H1 (cell line): Measurements from ENCODE around the gene RTN4RL1. TPM values are rescaled to one million over a fixed set of nuclear protein-coding genes. Genes with fewer than 3 reads are reported as not detected.

Experiments
- CTCF ChIA-PET: fragments of 300-600 bp; sonication (Branson Sonifier 250); formaldehyde crosslinking; loops from one replicate; lab custom pipeline; 2021; ENCODE audit not compliant: partially characterized antibody; lab: Charles Lee
- POLR2A ChIA-PET: fragments of 300-600 bp; sonication (Branson Sonifier 250); formaldehyde crosslinking; loops from one replicate; lab custom pipeline; 2021; ENCODE audit warnings: inconsistent platforms; ENCODE audit not compliant: partially characterized antibody; lab: Charles Lee
- DNase-seq, 2 experiments: peaks; one replicate each; pipeline versions ENCODE4 v3.0.0 to v3.0.0-alpha.2; 2010 to 2022; ENCODE audit warnings: low spot score in 2 of 2, low read depth in 1 of 2, mixed read lengths in 1 of 2
- FAIRE-seq: peaks from 2 replicates; lab custom pipeline; 2011; peaks lifted over from hg19 to GRCh38; lab: Jason Lieb, UNC
- H2AFZ ChIP-seq: 2 replicates; pipeline ENCODE4 v1.8.1; 2012; ENCODE audit warnings: low read length, inconsistent platforms
- H2AK5ac ChIP-seq: 2 replicates; pipeline ENCODE4 v1.6.1; 2013; ENCODE audit warnings: low read depth, low read length
- H2BK120ac ChIP-seq: replicated peaks from 2 replicates; pipeline ENCODE3; 2013; ENCODE audit warnings: low read depth, low read length, inconsistent platforms
- H2BK12ac ChIP-seq: 2 replicates; pipeline ENCODE4 v1.6.1; 2013; ENCODE audit warnings: low read depth, low read length
- H2BK15ac ChIP-seq: 2 replicates; pipeline ENCODE4 v1.6.1; 2013; ENCODE audit warnings: low read length
- H2BK20ac ChIP-seq: 2 replicates; pipeline ENCODE4 v1.6.1; 2013; ENCODE audit warnings: low read length
- H2BK5ac ChIP-seq: 2 replicates; pipeline ENCODE4 v1.6.1; 2013; ENCODE audit warnings: low read depth, low read length
- H3K14ac ChIP-seq: 2 replicates; pipeline ENCODE4 v1.6.1; 2013; ENCODE audit warnings: inconsistent platforms; ENCODE audit not compliant: insufficient read length
- H3K18ac ChIP-seq: 2 replicates; pipeline ENCODE4 v1.6.1; 2013; ENCODE audit warnings: low read length; ENCODE audit errors: extremely low read depth
- H3K23ac ChIP-seq: 2 replicates; pipeline ENCODE4 v1.6.1; 2013; ENCODE audit warnings: inconsistent platforms; ENCODE audit not compliant: insufficient read length
- H3K23me2 ChIP-seq: 2 replicates; pipeline ENCODE4 v1.6.1; 2013; ENCODE audit warnings: low read depth, low read length
- H3K27ac ChIP-seq: 2 replicates; pipeline ENCODE4 v1.6.1; 2011; ENCODE audit warnings: low read depth, low read length, inconsistent platforms
- H3K27me3 ChIP-seq, 4 experiments: replicated peaks in 1 of 4; 1 replicate in 1 of 4; 2 replicates in 3 of 4; pipeline versions ENCODE4 v1.6.1 to v1.8.1; 2011 to 2013; ENCODE audit warnings: low read length in 3 of 4, mild to moderate bottlenecking in 3 of 4, inconsistent platforms in 2 of 4, mixed read lengths in 2 of 4, moderate library complexity in 1 of 4; ENCODE audit not compliant: control insufficient read depth in 3 of 4, insufficient read depth in 3 of 4; ENCODE audit errors: extremely low read depth in 1 of 4
- H3K36me3 ChIP-seq, 4 experiments: 2 replicates each; pipeline versions ENCODE4 v1.6.1 to v1.8.1; 2011 to 2013; ENCODE audit warnings: mild to moderate bottlenecking in 4 of 4, low read length in 3 of 4, moderate library complexity in 2 of 4, control low read depth in 1 of 4, inconsistent platforms in 1 of 4; ENCODE audit not compliant: insufficient read depth in 4 of 4, control insufficient read depth in 2 of 4
- H3K4ac ChIP-seq: replicated peaks from 2 replicates; pipeline ENCODE3; 2013; ENCODE audit warnings: low read length, low read depth, mixed read lengths, inconsistent platforms; ENCODE audit not compliant: insufficient read length
- H3K4me1 ChIP-seq, 4 experiments: replicated peaks in 1 of 4; 1 replicate in 1 of 4; 2 replicates in 3 of 4; pipeline versions ENCODE4 v1.6.1 to v1.8.1; 2011 to 2013; ENCODE audit warnings: low read length in 3 of 4, inconsistent platforms in 2 of 4, mixed read lengths in 1 of 4; ENCODE audit not compliant: insufficient read depth in 4 of 4, control insufficient read depth in 3 of 4
- H3K4me2 ChIP-seq, 2 experiments: 2 replicates each; pipeline versions ENCODE4 v1.6.1 to v1.8.1; 2011 to 2013; ENCODE audit warnings: low read depth in 2 of 2, low read length in 2 of 2, control low read depth in 1 of 2, inconsistent platforms in 1 of 2, mild to moderate bottlenecking in 1 of 2; ENCODE audit not compliant: insufficient read depth in 1 of 2
- H3K4me3 ChIP-seq, 4 experiments: fragments of 200-600, 300-600 bp in 1 of 4; sonication (generic), shearing (Covaris generic), sonication (Bioruptor Twin) in 1 of 4; 2 replicates each; pipeline versions ENCODE4 v1.5.1 to v1.8.1; 2011 to 2016; ENCODE audit warnings: low read length in 4 of 4, low read depth in 3 of 4, control low read depth in 2 of 4, inconsistent platforms in 2 of 4, mild to moderate bottlenecking in 2 of 4, mixed read lengths in 1 of 4, moderate library complexity in 1 of 4; ENCODE audit not compliant: insufficient read depth in 2 of 4; ENCODE audit errors: extremely low read depth in 1 of 4
- H3K56ac ChIP-seq: replicated peaks from 2 replicates; pipeline ENCODE3; 2013; ENCODE audit warnings: low read depth, mild to moderate bottlenecking, mixed read lengths, low read length, inconsistent platforms; ENCODE audit not compliant: insufficient read length
- H3K79me1 ChIP-seq: 2 replicates; pipeline ENCODE4 v1.6.1; 2013; ENCODE audit warnings: low read depth, low read length, control low read depth
- H3K79me2 ChIP-seq, 2 experiments: 2 replicates each; pipeline versions ENCODE4 v1.6.1 to v1.8.1; 2012 to 2013; ENCODE audit warnings: low read length in 2 of 2, mild to moderate bottlenecking in 2 of 2, inconsistent platforms in 1 of 2; ENCODE audit not compliant: insufficient read depth in 2 of 2, control insufficient read depth in 1 of 2
- H3K9ac ChIP-seq, 4 experiments: replicated peaks in 1 of 4; 1 replicate in 1 of 4; 2 replicates in 3 of 4; pipeline versions ENCODE4 v1.6.1 to v1.8.1; 2011 to 2013; ENCODE audit warnings: low read depth in 3 of 4, low read length in 3 of 4, control low read depth in 2 of 4, mild to moderate bottlenecking in 2 of 4, moderate library complexity in 2 of 4, inconsistent platforms in 1 of 4; ENCODE audit errors: extremely low read depth in 1 of 4
- H3K9me3 ChIP-seq, 2 experiments: 2 replicates each; pipeline versions ENCODE4 v1.6.1 to v1.8.1; 2012 to 2013; ENCODE audit warnings: mild to moderate bottlenecking in 2 of 2, moderate library complexity in 2 of 2, control low read depth in 1 of 2, inconsistent platforms in 1 of 2, low read depth in 1 of 2, low read length in 1 of 2, mixed read lengths in 1 of 2; ENCODE audit not compliant: insufficient read depth in 2 of 2
- H4K20me1 ChIP-seq, 2 experiments: replicated peaks in 1 of 2; 2 replicates each; pipeline versions ENCODE3 to v1.8.1; 2011 to 2013; ENCODE audit warnings: inconsistent platforms in 2 of 2, low read length in 2 of 2, mild to moderate bottlenecking in 1 of 2; ENCODE audit not compliant: insufficient read depth in 2 of 2, control insufficient read depth in 1 of 2
- H4K5ac ChIP-seq: 2 replicates; pipeline ENCODE4 v1.6.1; 2013; ENCODE audit warnings: low read length, low read depth, mixed read lengths, inconsistent platforms; ENCODE audit not compliant: insufficient read length
- H4K8ac ChIP-seq: 2 replicates; pipeline ENCODE4 v1.8.0; 2013; ENCODE audit warnings: mild to moderate bottlenecking, moderate library complexity, low read length, inconsistent platforms; ENCODE audit not compliant: insufficient read depth; ENCODE audit errors: extremely low read depth
- H4K91ac ChIP-seq: replicated peaks from 2 replicates; pipeline ENCODE3; 2013; ENCODE audit warnings: low read length, mixed read lengths, inconsistent platforms; ENCODE audit not compliant: insufficient read length
- JUN ChIP-seq: IDR thresholded peaks from 2 replicates; pipeline ENCODE4 v1.6.1; 2011; ENCODE audit warnings: low read depth, mild to moderate bottlenecking, improper control_type of control experiment, low read length
- WGBS, 2 experiments: shearing (Covaris generic) in 1 of 2; methylation state at CpG; one replicate each; pipeline versions ENCODE4 v1.1.6 to v1.1.7; 2013 to 2015; ENCODE audit warnings: low lambda C conversion rate in 2 of 2, mixed read lengths in 2 of 2, inconsistent platforms in 1 of 2, low coverage in 1 of 2, missing lambda C conversion rate in 1 of 2; ENCODE audit not compliant: insufficient replicate concordance in 2 of 2, insufficient coverage in 1 of 2, insufficient read length in 1 of 2; ENCODE audit errors: extremely low coverage in 1 of 2, missing lambda C conversion rate in 1 of 2; 5-methylcytosine and 5-hydroxymethylcytosine counted together
- polyA plus RNA-seq, 7 experiments: library from polyadenylated mRNA; depleted of rRNA in 3 of 7; stranded (reverse) in 5 of 7; unstranded in 2 of 7; fragments of >200 nt in 5 of 7; fragments of 200-250 nt in 2 of 7; gene quantifications; 1 replicate in 5 of 7; 2 replicates in 1 of 7; 4 replicates in 1 of 7; pipeline versions ENCODE4 v1.2.1 to v1.2.3, GENCODE V29; 2011 to 2013; ENCODE audit warnings: missing spikeins in 2 of 7, mixed read lengths in 2 of 7
- total RNA-seq: library from RNA; stranded (reverse); fragmentation: NEBNext Ultra II Directional; extraction: Animal tissue kit (Norgen Biotek cat#: 25700); gene quantifications from 2 replicates; pipeline ENCODE4 v1.2.1, GENCODE V29; 2021

Gene RTN4RL1
- total and polyA plus RNA-seq, 2 of the 8 experiments (the other 6 are each of a cell fraction or from before 2014, with no cell fraction given) = 0.09 TPM; not detected in 1

GRCh38 chr17:1914661-1915083, 110.5 kb downstream of the RTN4RL1 start:
- no peak overlapping the region for H3K9ac ChIP-seq
- no peak overlapping the region for H3K56ac ChIP-seq
- DNase-seq (no peak), FAIRE-seq (no peak)
- peaks cover 0 to 6% of the 10 kb centered on the region in 2 experiments for H4K20me1 ChIP-seq
- no peak overlapping the region for H3K23ac ChIP-seq
- no peak overlapping the region for H4K91ac ChIP-seq
- CTCF ChIA-PET = interaction anchor here (0.8 to 1.6 kb wide), 2 partner anchors 13 to 17 kb away, joined by 4 to 8 read pairs; no protein-coding TSS in a partner anchor
- no peak overlapping the region for H4K5ac ChIP-seq
- H3K18ac ChIP-seq = no peak overlapping the region
- H2BK12ac ChIP-seq = no peak overlapping the region
- H3K79me1 ChIP-seq = no peaks in the 10 kb centered on the region
- H3K4ac ChIP-seq = no peak overlapping the region
- TF ChIP-seq JUN = no peak
- no peaks in the 10 kb centered on the region for H3K79me2 ChIP-seq
- H4K8ac ChIP-seq = no peak overlapping the region
- H3K23me2 ChIP-seq = no peaks in the 10 kb centered on the region; the same call in 1 of the 2 replicates
- no peaks in the 10 kb centered on the region for H3K9me3 ChIP-seq
- H3K4me2 ChIP-seq = peak overlapping the region in 1 of 2 experiments; percentile 40; a peak in 2 of 4 replicates
- H2BK120ac ChIP-seq = no peak overlapping the region
- no peak overlapping the region for H2BK5ac ChIP-seq
- no peak overlapping the region for H3K14ac ChIP-seq
- no peak overlapping the region for H2BK20ac ChIP-seq
- no peak overlapping the region for H3K4me3 ChIP-seq
- 47% methylated on average over 8 of the region's 8 CpGs; no CpG with 5 or more reads in 1 of the 2 experiments for WGBS, 2 experiments
- peaks cover 8 to 30% (median 22%) of the 10 kb centered on the region in 4 experiments for H3K27me3 ChIP-seq
- POLR2A ChIA-PET = no interaction called here
- H3K36me3 ChIP-seq = no peaks in the 10 kb centered on the region
- no peak overlapping the region for H2AFZ ChIP-seq
- H3K4me1 ChIP-seq = peaks cover 0 to 2% (median under 1%) of the 10 kb centered on the region in 4 experiments; a peak in 2 of 7 replicates
- no peak overlapping the region for H2BK15ac ChIP-seq
- no peak overlapping the region for H2AK5ac ChIP-seq
- H3K27ac ChIP-seq = no peak overlapping the region
